ENCODE measurements around the gene UBFD1. TPM values are rescaled to one million over a fixed set of nuclear protein-coding genes. Genes with fewer than 3 reads are reported as not detected.

Gene UBFD1
- polyA plus RNA-seq, 2 of the 4 experiments (the other 2 are of a cell fraction), result 60.0 to 78.0 TPM

DNA sequence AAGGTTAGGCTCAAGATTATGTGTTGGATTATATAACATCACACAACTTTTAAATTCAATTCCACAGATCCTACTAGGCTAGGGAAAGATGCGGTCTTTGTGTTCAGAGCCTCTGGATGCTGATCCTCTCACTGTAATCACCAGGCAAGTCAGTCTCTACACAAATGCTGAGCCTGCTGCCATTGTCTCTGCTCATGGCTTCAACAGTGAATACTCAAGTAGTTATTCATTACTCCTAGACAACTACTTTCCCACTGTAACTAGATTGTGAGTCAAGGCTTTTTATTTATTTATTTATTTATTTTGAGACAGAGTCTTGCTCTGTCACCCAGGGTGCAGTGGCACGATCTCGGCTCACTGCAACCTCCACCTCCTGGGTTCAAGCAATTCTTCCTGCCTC lies 54.4 kb downstream of the UBFD1 start:
- no peak for FAIRE-seq
- CTCF ChIA-PET, result interaction anchor here (0.6 to 0.7 kb wide), 2 partner anchors 28 to 185 kb away, joined by 3 read pairs; no protein-coding TSS in a partner anchor
- POLR2A ChIA-PET, result no interaction called here
- no peak for TF ChIP-seq GATA3 (IDR thresholded peaks at IDR 0.05; ENCODE audit: borderline replicate concordance)
- TF ChIP-seq TP53 (CRISPR knock-in tag; IDR thresholded peaks at IDR 0.05), result no peak
- TF ChIP-seq HDAC2 (IDR thresholded peaks at IDR 0.05), result no peak
- no peak for TF ChIP-seq CTCF (IDR thresholded peaks at IDR 0.05)
- no peak for TF ChIP-seq CHD4 (IDR thresholded peaks at IDR 0.05; ENCODE audit: borderline replicate concordance)
- TF ChIP-seq CBX2 (IDR thresholded peaks at IDR 0.05; ENCODE audit: borderline replicate concordance, low read depth), result no peak
- TF ChIP-seq ZSCAN20 (CRISPR knock-in tag; IDR thresholded peaks at IDR 0.05), result no peak
- no peak for TF ChIP-seq ATOH8 (CRISPR knock-in tag; IDR thresholded peaks at IDR 0.05; ENCODE audit: low read depth)
- TF ChIP-seq HOXB13 (CRISPR knock-in tag; IDR thresholded peaks at IDR 0.05; ENCODE audit: low read depth), result no peak
- TF ChIP-seq ESRRA (IDR thresholded peaks at IDR 0.05; ENCODE audit: borderline replicate concordance, low read length), result no peak
- TF ChIP-seq KDM1A (IDR thresholded peaks at IDR 0.05; ENCODE audit: low read depth), result no peak
- no peak for TF ChIP-seq CHD2 (IDR thresholded peaks at IDR 0.05; ENCODE audit: low read length, partially characterized antibody)
- no peak for TF ChIP-seq RCOR1 (IDR thresholded peaks at IDR 0.05; ENCODE audit: low read depth, low read length)
- TF ChIP-seq PBX3 (IDR thresholded peaks at IDR 0.05), result no peak
- no peak for TF ChIP-seq HES2 (IDR thresholded peaks at IDR 0.05)
- TF ChIP-seq RFX5 (IDR thresholded peaks at IDR 0.05), result no peak
- no peak for TF ChIP-seq EHF (CRISPR knock-in tag; IDR thresholded peaks at IDR 0.05)
- no peak for TF ChIP-seq POLR2AphosphoS2 (conservative IDR thresholded peaks at IDR 0.05; ENCODE audit: low read length)
- Histone ChIP-seq H3K27ac (no peak overlapping the region), H3K4me2 (no peak overlapping the region), H3K9me3 (no peaks in the 10 kb centered on the region), H3K4me1 (peaks cover 12% of the 10 kb centered on the region; the same call in 1 of the 3 replicates), H3K4me3 (no peak overlapping the region)
- no peak for ATAC-seq
- WGBS (ENCODE audit: missing lambda C conversion rate), result 97% methylated on average over 3 of the region's 3 CpGs
- no peak for DNase-seq (ENCODE audit: low read depth in 1 of 2, low spot score in 1 of 2)

GRCh38 chr16:23615805-23616204 lies 58.3 kb downstream of the UBFD1 start:
- TF ChIP-seq EP300 (IDR thresholded peaks at IDR 0.05), result no peak
- no peak for TF ChIP-seq EHMT2 (IDR thresholded peaks at IDR 0.05; ENCODE audit: low read depth)
- TF ChIP-seq MYC (IDR thresholded peaks at IDR 0.05; ENCODE audit: borderline replicate concordance, low read length), result no peak
- TF ChIP-seq SREBF2 (IDR thresholded peaks at IDR 0.05), result no peak
- no peak for TF ChIP-seq SMC3 (IDR thresholded peaks at IDR 0.05)
- TF ChIP-seq KDM1A (IDR thresholded peaks at IDR 0.05; ENCODE audit: low read depth), result no peak
- no peak for TF ChIP-seq PHF8 (IDR thresholded peaks at IDR 0.05; ENCODE audit: borderline replicate concordance, low read depth)
- TF ChIP-seq TFCP2L1 (CRISPR knock-in tag; IDR thresholded peaks at IDR 0.05), result no peak
- Histone ChIP-seq H3K4me3 (no peak overlapping the region), H3K9me3 (no peaks in the 10 kb centered on the region), H3K4me2 (no peak overlapping the region), H3K27ac (no peak overlapping the region), H3K4me1 (no peaks in the 10 kb centered on the region)
- ATAC-seq (no peak), DNase-seq (ENCODE audit: low read depth in 1 of 2, low spot score in 1 of 2) (no peak), FAIRE-seq (no peak)
- POLR2A ChIA-PET, result no interaction called here
- CTCF ChIA-PET, result no interaction called here
- WGBS (ENCODE audit: missing lambda C conversion rate), result 83% methylated on average over 9 of the region's 9 CpGs

Other genes starting within 250 kb of the UBFD1 start
- gene COG7, start 104.5 kb upstream of the UBFD1 start, polyA plus RNA-seq (2011; rRNA removed), result 18.5 and 24.7 TPM in 2 replicates
- 10.3 to 11.3 TPM (median 10.5 TPM) in 3 replicates for gene COG7, start 104.5 kb upstream of the UBFD1 start, polyA plus RNA-seq (2017; fragmentation: RNase III; extraction: RNeasy Plus Mini Kit Qiagen cat#74134 plus additional on column Dnase treatment)
- gene GGA2, start 47.2 kb upstream of the UBFD1 start, polyA plus RNA-seq (2011; rRNA removed), result 56.9 and 57.9 TPM in 2 replicates
- gene GGA2, start 47.2 kb upstream of the UBFD1 start, polyA plus RNA-seq (2017; fragmentation: RNase III; extraction: RNeasy Plus Mini Kit Qiagen cat#74134 plus additional on column Dnase treatment), result 29.9 to 33.1 TPM (median 32.7 TPM) in 3 replicates
- 45.2 and 68.6 TPM in 2 replicates for gene EARS2, start 377 bp upstream of the UBFD1 start, polyA plus RNA-seq (2011; rRNA removed)
- gene EARS2, start 377 bp upstream of the UBFD1 start, polyA plus RNA-seq (2017; fragmentation: RNase III; extraction: RNeasy Plus Mini Kit Qiagen cat#74134 plus additional on column Dnase treatment), result 25.2 to 30.8 TPM (median 30.4 TPM) in 3 replicates
- gene NDUFAB1, start 38.6 kb downstream of the UBFD1 start, polyA plus RNA-seq (2011; rRNA removed), result 160 and 277 TPM in 2 replicates
- gene NDUFAB1, start 38.6 kb downstream of the UBFD1 start, polyA plus RNA-seq (2017; fragmentation: RNase III; extraction: RNeasy Plus Mini Kit Qiagen cat#74134 plus additional on column Dnase treatment), result 162 to 168 TPM (median 167 TPM) in 3 replicates
- 14.7 and 17.4 TPM in 2 replicates for gene PALB2, start 83.6 kb downstream of the UBFD1 start, polyA plus RNA-seq (2011; rRNA removed)
- gene PALB2, start 83.6 kb downstream of the UBFD1 start, polyA plus RNA-seq (2017; fragmentation: RNase III; extraction: RNeasy Plus Mini Kit Qiagen cat#74134 plus additional on column Dnase treatment), result 11.9 to 15.0 TPM (median 13.9 TPM) in 3 replicates
- gene DCTN5, start 83.7 kb downstream of the UBFD1 start, polyA plus RNA-seq (2011; rRNA removed), result 91.1 TPM in 2 replicates
- gene DCTN5, start 83.7 kb downstream of the UBFD1 start, polyA plus RNA-seq (2017; fragmentation: RNase III; extraction: RNeasy Plus Mini Kit Qiagen cat#74134 plus additional on column Dnase treatment), result 64.6 to 70.4 TPM (median 66.2 TPM) in 3 replicates
- gene PLK1, start 121.2 kb downstream of the UBFD1 start, polyA plus RNA-seq (2011; rRNA removed), result 52.8 and 71.9 TPM in 2 replicates
- gene PLK1, start 121.2 kb downstream of the UBFD1 start, polyA plus RNA-seq (2017; fragmentation: RNase III; extraction: RNeasy Plus Mini Kit Qiagen cat#74134 plus additional on column Dnase treatment), result 108 to 117 TPM (median 114 TPM) in 3 replicates
- not detected in 2 replicates for gene ERN2, start 155.5 kb downstream of the UBFD1 start, polyA plus RNA-seq (2011; rRNA removed)
- gene ERN2, start 155.5 kb downstream of the UBFD1 start, polyA plus RNA-seq (2017; fragmentation: RNase III; extraction: RNeasy Plus Mini Kit Qiagen cat#74134 plus additional on column Dnase treatment), result not detected in 3 replicates
- gene CHP2, start 197.3 kb downstream of the UBFD1 start, polyA plus RNA-seq (2011; rRNA removed), result not detected in 2 replicates
- not detected in 3 replicates for gene CHP2, start 197.3 kb downstream of the UBFD1 start, polyA plus RNA-seq (2017; fragmentation: RNase III; extraction: RNeasy Plus Mini Kit Qiagen cat#74134 plus additional on column Dnase treatment)

Measured in A549 (cell line).